Kidney (tissue), 14 donors: ENCODE measurements around the gene AOPEP. TPM values are rescaled to one million over a fixed set of nuclear protein-coding genes. Genes with fewer than 3 reads are reported as not detected.

Source experiments
- DNase-seq, 5 donors: peaks; one replicate each; pipeline ENCODE4 v3.0.0-alpha.2; 2013 to 2020
- FAIRE-seq: peaks from 2 replicates; lab custom pipeline; 2012; peaks lifted over from hg19 to GRCh38; lab: Jason Lieb, UNC
- H3K27ac ChIP-seq, 2 donors: one replicate each; pipeline ENCODE4 v1.7.0; 2013; ENCODE audit warnings: low read depth in 2 of 2, low read length in 2 of 2, inconsistent platforms in 1 of 2
- H3K27me3 ChIP-seq: one replicate; pipeline ENCODE4 v1.7.1; 2013; ENCODE audit warnings: low read length, inconsistent platforms; ENCODE audit not compliant: control insufficient read depth, insufficient read depth
- H3K36me3 ChIP-seq, 3 donors: one replicate each; pipeline versions ENCODE4 v1.7.0 to v1.7.1; 2013; ENCODE audit warnings: low read length in 3 of 3, control low read depth in 1 of 3, inconsistent platforms in 1 of 3; ENCODE audit not compliant: insufficient read depth in 3 of 3, control insufficient read depth in 2 of 3
- H3K4me1 ChIP-seq, 3 donors: one replicate each; pipeline versions ENCODE4 v1.7.0 to v1.7.1; 2013; ENCODE audit warnings: low read length in 3 of 3, inconsistent platforms in 1 of 3, low read depth in 1 of 3; ENCODE audit not compliant: control insufficient read depth in 2 of 3, insufficient read depth in 2 of 3
- H3K4me3 ChIP-seq, 3 donors: one replicate each; pipeline versions ENCODE4 v1.7.0 to v1.8.1; 2013; ENCODE audit warnings: low read length in 3 of 3, control low read depth in 1 of 3, inconsistent platforms in 1 of 3
- H3K9ac ChIP-seq, 3 donors: one replicate each; pipeline versions ENCODE4 v1.7.0 to v1.7.1; 2013; ENCODE audit warnings: low read length in 3 of 3, control low read depth in 1 of 3, inconsistent platforms in 1 of 3
- H3K9me3 ChIP-seq, 3 donors: one replicate each; pipeline versions ENCODE4 v1.7.0 to v1.7.1; 2013; ENCODE audit warnings: low read length in 3 of 3, control low read depth in 1 of 3, inconsistent platforms in 1 of 3; ENCODE audit not compliant: control insufficient read depth in 2 of 3, insufficient read depth in 1 of 3
- intact Hi-C: fragments of 100-400 bp; cut with DNase I; formaldehyde crosslinking; loops from one replicate; pipeline ENCODE4 v1.11.1; 2022
- polyA plus RNA-seq: library from polyadenylated mRNA; stranded (reverse); fragments of 350-450 nt; fragmentation: Illumina TruSeq; extraction: RNeasy Lipid Tissue Mini Kit (QIAGEN cat#74804); gene quantifications from one replicate; pipeline ENCODE4 v1.2.3, GENCODE V29; 2014; ENCODE audit warnings: low read depth, low replicate concordance; ENCODE audit not compliant: insufficient read depth
- total RNA-seq: library from RNA; stranded (reverse); fragmentation: NEBNext Ultra II Directional; extraction: Animal tissue kit (Norgen Biotek cat#: 25700); gene quantifications from one replicate; pipeline ENCODE4 v1.2.1, GENCODE V29; 2021
- TF ChIP-seq, protein P1 (sequence below): IDR thresholded peaks from 3 replicates; pipeline ENCODE4 v1.5.1; 2012; ENCODE audit warnings: mild to moderate bottlenecking, moderate library complexity, borderline replicate concordance; ENCODE audit not compliant: insufficient read depth; ENCODE audit errors: extremely low read depth
- donor health status: control.
- donor health status: control.
- donor health status: control.
- donor health status: control.
- donor health status: control.
- donor health status: DM: yes; HTN: yes; CAD: no.
- donor health status: Normal renal cell carcinoma (clear cell type).

Gene AOPEP
- total and polyA plus RNA-seq, 2 donors from 2014 or later, result 52.2 to 119 TPM

- no peak for FAIRE-seq
- TF ChIP-seq, protein P1, sequence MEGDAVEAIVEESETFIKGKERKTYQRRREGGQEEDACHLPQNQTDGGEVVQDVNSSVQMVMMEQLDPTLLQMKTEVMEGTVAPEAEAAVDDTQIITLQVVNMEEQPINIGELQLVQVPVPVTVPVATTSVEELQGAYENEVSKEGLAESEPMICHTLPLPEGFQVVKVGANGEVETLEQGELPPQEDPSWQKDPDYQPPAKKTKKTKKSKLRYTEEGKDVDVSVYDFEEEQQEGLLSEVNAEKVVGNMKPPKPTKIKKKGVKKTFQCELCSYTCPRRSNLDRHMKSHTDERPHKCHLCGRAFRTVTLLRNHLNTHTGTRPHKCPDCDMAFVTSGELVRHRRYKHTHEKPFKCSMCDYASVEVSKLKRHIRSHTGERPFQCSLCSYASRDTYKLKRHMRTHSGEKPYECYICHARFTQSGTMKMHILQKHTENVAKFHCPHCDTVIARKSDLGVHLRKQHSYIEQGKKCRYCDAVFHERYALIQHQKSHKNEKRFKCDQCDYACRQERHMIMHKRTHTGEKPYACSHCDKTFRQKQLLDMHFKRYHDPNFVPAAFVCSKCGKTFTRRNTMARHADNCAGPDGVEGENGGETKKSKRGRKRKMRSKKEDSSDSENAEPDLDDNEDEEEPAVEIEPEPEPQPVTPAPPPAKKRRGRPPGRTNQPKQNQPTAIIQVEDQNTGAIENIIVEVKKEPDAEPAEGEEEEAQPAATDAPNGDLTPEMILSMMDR, result no peak
These were observed 94.8 kb downstream of the AOPEP start for GRCh38 chr9:94821098-94821887.

GRCh38 chr9:94822273-94822672, 95.8 kb downstream of the AOPEP start:
- Histone ChIP-seq H3K27me3 (no peaks in the 10 kb centered on the region), H3K9ac (no peak overlapping the region), H3K4me1 (peaks cover 6 to 9% (median 8%) of the 10 kb centered on the region in 3 donors), H3K9me3 (no peaks in the 10 kb centered on the region), H3K27ac (peak overlapping the region in 1 of 2 donors; percentile 76), H3K4me3 (no peak overlapping the region), H3K36me3 (no peaks in the 10 kb centered on the region)
- DNase-seq (peak in 1 of 5 donors; percentile 45), FAIRE-seq (no peak)
- TF ChIP-seq, protein P1, result no peak
- intact Hi-C loops, result no loop called here

More at GRCh38 chr9:94821098-94821887, 94.8 kb downstream of the AOPEP start:
- no peak overlapping the region for H3K4me3 ChIP-seq
- no peak for DNase-seq
- H3K27me3 ChIP-seq, result no peaks in the 10 kb centered on the region
- H3K27ac ChIP-seq, result peak overlapping the region in 1 of 2 donors; percentile 35
- H3K9me3 ChIP-seq, result no peaks in the 10 kb centered on the region
- H3K36me3 ChIP-seq, result no peaks in the 10 kb centered on the region
- H3K9ac ChIP-seq, result no peak overlapping the region
- intact Hi-C loops, result no loop called here
- H3K4me1 ChIP-seq, result peaks cover 6 to 9% (median 8%) of the 10 kb centered on the region in 3 donors

DNA sequence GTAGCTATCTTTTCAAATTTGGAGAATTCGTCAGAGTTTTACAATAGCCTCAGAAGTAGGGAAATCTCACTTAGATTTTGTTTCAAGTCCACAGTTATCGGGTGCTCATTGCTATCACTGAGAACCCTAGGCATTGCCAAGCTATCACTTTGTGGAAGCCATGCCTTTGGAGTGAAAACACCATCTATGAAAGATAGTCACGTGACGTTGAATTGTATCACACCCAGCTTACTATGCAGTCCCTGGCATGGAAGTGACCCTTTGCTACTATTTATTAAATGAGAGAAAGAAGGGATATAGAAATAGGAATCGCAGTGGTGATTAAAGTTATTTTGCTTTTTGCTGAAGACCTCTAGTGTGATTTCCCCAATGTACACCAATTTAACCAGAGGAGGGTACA, 97.2 kb downstream of the AOPEP start:
- intact Hi-C loops, result no loop called here
- Histone ChIP-seq H3K27me3 (no peaks in the 10 kb centered on the region), H3K9me3 (no peaks in the 10 kb centered on the region), H3K9ac (no peak overlapping the region), H3K4me1 (peaks cover 5 to 9% (median 6%) of the 10 kb centered on the region in 3 donors), H3K4me3 (no peak overlapping the region), H3K36me3 (no peaks in the 10 kb centered on the region), H3K27ac (no peak overlapping the region)
- no peak for FAIRE-seq
- DNase-seq, result no peak
- TF ChIP-seq, protein P1, result no peak
